Prostate gland (tissue), 2 donors: Measurements from ENCODE around the gene SPRR2F. TPM values are rescaled to one million over a fixed set of nuclear protein-coding genes. Genes with fewer than 3 reads are reported as not detected.

ENCODE experiments used
- DNase-seq: peaks from one replicate; pipeline ENCODE4 v3.0.0-alpha.2; 2019; ENCODE audit warnings: low spot score
- H3K27ac ChIP-seq, 2 donors: fragments of 200-600 bp; sonication (generic); 2 replicates each; pipeline ENCODE4 v1.5.1; 2017 to 2019
- H3K27me3 ChIP-seq: fragments of 200-600 bp; sonication (generic); replicated peaks from 2 replicates; pipeline ENCODE4 v1.5.1; 2019; ENCODE audit not compliant: insufficient read depth
- H3K36me3 ChIP-seq, 2 donors: fragments of 200-600 bp; sonication (generic); 1 replicate in 1 of 2; 2 replicates in 1 of 2; pipeline versions ENCODE4 v1.5.1 to v1.8.1; 2017 to 2019
- H3K4me1 ChIP-seq: fragments of 200-600 bp; sonication (generic); replicated peaks from 2 replicates; pipeline ENCODE4 v1.5.1; 2019
- H3K4me3 ChIP-seq, 2 donors: fragments of 200-600 bp; sonication (generic); 2 replicates each; pipeline ENCODE4 v1.5.1; 2017 to 2019
- H3K9me3 ChIP-seq: fragments of 200-600 bp; sonication (generic); 2 replicates; pipeline ENCODE4 v1.5.1; 2017
- POLR2A ChIP-seq: fragments of 450-650 bp; IDR thresholded peaks from one replicate; pipeline ENCODE4 v1.6.1; 2016; ENCODE audit warnings: antibody characterized with exemption, mild to moderate bottlenecking
- POLR2AphosphoS5 ChIP-seq: sonication (generic); formaldehyde crosslinking; IDR thresholded peaks from one replicate; pipeline ENCODE4 v1.6.1; 2017; ENCODE audit warnings: antibody characterized with exemption
- whole genome bisulfite sequencing: methylation state at CpG from one replicate; pipeline ENCODE4 v1.1.5; 2018; 5-methylcytosine and 5-hydroxymethylcytosine counted together
- intact Hi-C: fragments of 100-400 bp; cut with DNase I; formaldehyde crosslinking; loops from one replicate; pipeline ENCODE4 v1.14.2; 2022
- total RNA-seq, 2 donors: library from RNA; depleted of rRNA; stranded (reverse); fragments of >200 nt; gene quantifications; one replicate each; pipeline ENCODE4 v1.1.0, GENCODE V29; 2016
- TF ChIP-seq, protein P1 (sequence below), 4 experiments: fragments of 200-600 bp in 2 of 4; fragments of 450-650 bp in 2 of 4; sonication (generic) in 2 of 4; IDR thresholded peaks; 1 replicate in 3 of 4; 2 replicates in 1 of 4; pipeline ENCODE4 v1.5.1; 2016 to 2019; ENCODE audit warnings: antibody characterized with exemption in 4 of 4, mild to moderate bottlenecking in 2 of 4, moderate library complexity in 2 of 4

The SPRR2F gene
- total RNA-seq, 2 donors from 2014 or later: 2.2 TPM; not detected in 1

DNA sequence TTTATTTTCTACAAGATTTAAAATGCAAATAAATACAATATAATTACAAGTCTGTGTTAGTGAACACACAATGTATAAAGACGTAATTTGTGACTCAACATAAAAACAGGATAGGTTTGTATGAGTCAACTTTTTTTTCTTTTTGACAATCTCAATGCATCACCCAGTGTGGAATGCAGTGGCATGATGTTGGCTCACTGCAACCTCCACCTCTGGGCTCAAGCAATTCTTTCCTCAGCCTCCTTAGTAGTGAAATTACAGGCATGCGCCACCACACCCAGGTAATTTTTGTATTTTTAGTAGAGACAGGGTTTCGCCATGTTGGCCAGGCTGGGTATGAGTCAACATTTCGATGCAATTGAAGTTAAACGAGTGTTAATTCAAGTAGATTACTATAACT is 13.1 kb downstream of the SPRR2F start:
- Histone ChIP-seq H3K36me3 (no peaks in the 10 kb centered on the region), H3K27ac (no peak overlapping the region), H3K4me3 (no peak overlapping the region), H3K4me1 (no peaks in the 10 kb centered on the region), H3K9me3 (no peaks in the 10 kb centered on the region), H3K27me3 (no peaks in the 10 kb centered on the region)
- intact Hi-C loops: no loop called here
- no peak for TF ChIP-seq POLR2AphosphoS5
- no peak for TF ChIP-seq POLR2A
- TF ChIP-seq, protein P1, sequence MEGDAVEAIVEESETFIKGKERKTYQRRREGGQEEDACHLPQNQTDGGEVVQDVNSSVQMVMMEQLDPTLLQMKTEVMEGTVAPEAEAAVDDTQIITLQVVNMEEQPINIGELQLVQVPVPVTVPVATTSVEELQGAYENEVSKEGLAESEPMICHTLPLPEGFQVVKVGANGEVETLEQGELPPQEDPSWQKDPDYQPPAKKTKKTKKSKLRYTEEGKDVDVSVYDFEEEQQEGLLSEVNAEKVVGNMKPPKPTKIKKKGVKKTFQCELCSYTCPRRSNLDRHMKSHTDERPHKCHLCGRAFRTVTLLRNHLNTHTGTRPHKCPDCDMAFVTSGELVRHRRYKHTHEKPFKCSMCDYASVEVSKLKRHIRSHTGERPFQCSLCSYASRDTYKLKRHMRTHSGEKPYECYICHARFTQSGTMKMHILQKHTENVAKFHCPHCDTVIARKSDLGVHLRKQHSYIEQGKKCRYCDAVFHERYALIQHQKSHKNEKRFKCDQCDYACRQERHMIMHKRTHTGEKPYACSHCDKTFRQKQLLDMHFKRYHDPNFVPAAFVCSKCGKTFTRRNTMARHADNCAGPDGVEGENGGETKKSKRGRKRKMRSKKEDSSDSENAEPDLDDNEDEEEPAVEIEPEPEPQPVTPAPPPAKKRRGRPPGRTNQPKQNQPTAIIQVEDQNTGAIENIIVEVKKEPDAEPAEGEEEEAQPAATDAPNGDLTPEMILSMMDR (IDR thresholded peaks at IDR 0.05): no peak
- WGBS: 76% methylated on average over 5 of the region's 5 CpGs
- no peak for DNase-seq

DNA sequence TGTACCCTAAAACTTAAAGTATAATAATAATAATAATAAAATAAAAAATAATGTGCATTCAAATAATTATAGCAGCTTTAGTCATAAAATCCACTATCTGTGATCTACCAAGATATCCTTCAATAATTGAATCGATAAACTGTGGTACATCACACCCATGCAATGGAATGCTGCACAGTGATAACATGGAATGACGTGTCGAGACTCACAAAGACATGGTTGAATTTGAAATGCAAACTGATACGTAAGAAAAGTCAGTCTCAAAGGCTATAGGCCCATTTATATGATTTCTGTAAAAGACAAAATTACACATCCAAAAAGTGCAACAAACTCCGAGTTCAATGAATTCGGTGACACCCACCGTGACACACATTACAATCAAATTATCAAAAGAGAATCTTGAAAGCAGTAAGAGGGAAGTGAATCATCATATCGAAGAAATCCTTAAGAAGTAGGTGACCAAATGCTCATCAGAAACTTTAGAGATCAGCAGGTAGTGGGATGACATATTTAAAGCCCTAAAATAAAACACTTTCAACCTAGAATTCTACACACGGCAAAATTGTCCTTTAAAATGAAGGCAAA is 13.8 kb downstream of the SPRR2F start:
- WGBS: 87% methylated on average over 9 of the region's 9 CpGs
- Histone ChIP-seq H3K27me3 (no peaks in the 10 kb centered on the region), H3K4me1 (no peaks in the 10 kb centered on the region), H3K27ac (no peak overlapping the region), H3K9me3 (no peaks in the 10 kb centered on the region), H3K36me3 (no peaks in the 10 kb centered on the region), H3K4me3 (no peak overlapping the region)
- intact Hi-C loops: no loop called here
- TF ChIP-seq, protein P1 (IDR thresholded peaks at IDR 0.05): no peak
- TF ChIP-seq POLR2AphosphoS5 (no peak), POLR2A (no peak)
- no peak for DNase-seq

DNA sequence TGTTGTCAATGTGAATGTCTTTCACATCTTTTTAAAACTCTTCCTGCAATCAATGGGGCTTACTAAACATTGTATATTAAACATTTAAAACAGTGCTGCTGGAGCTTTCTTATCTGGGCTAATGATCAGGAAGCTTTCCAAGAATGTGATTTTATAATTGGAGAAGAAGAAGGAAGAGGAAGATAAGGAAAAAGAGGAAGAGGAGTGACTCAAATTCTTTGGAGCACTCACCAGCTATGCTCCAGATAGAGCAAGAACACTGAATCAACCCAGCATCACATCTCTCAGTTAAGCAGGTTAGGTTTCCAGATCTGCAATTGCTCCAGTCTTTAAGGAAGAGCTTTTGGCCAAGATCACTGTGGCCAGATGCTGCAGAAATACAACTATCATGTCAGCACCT is 17.6 kb downstream of the SPRR2F start:
- Histone ChIP-seq H3K4me1 (no peaks in the 10 kb centered on the region), H3K9me3 (no peaks in the 10 kb centered on the region), H3K27ac (no peak overlapping the region), H3K36me3 (no peaks in the 10 kb centered on the region), H3K27me3 (no peaks in the 10 kb centered on the region), H3K4me3 (no peak overlapping the region)
- intact Hi-C loops: no loop called here
- no peak for DNase-seq
- TF ChIP-seq, protein P1 (IDR thresholded peaks at IDR 0.05): no peak
- no peak for TF ChIP-seq POLR2A
- TF ChIP-seq POLR2AphosphoS5: no peak

GRCh38 chr1:153094426-153094825 is 18.9 kb downstream of the SPRR2F start, which contains the start of gene SPRR2E:
Gene SPRR2E (minus strand): TSS chr1:153094526. CDS start chr1:153093751, 775 bp downstream.
- Histone ChIP-seq H3K9me3 (no peaks in the 10 kb centered on the region), H3K36me3 (no peaks in the 10 kb centered on the region), H3K27ac (no peak within 1 kb of the TSS), H3K27me3 (no peaks in the 10 kb centered on the region), H3K4me1 (no peaks in the 10 kb centered on the region), H3K4me3 (no peak within 1 kb of the TSS)
- intact Hi-C loops: no loop called here
- no peak for TF ChIP-seq POLR2AphosphoS5
- no peak for TF ChIP-seq POLR2A
- TF ChIP-seq, protein P1 (IDR thresholded peaks at IDR 0.05): no peak
- DNase-seq: no peak

- WGBS: 83% methylated on average over 1 of the region's 1 CpG
- intact Hi-C loops: no loop called here
- Histone ChIP-seq H3K9me3 (no peaks in the 10 kb centered on the region), H3K27ac (no peak overlapping the region), H3K27me3 (no peaks in the 10 kb centered on the region), H3K4me1 (no peaks in the 10 kb centered on the region), H3K4me3 (no peak overlapping the region), H3K36me3 (no peaks in the 10 kb centered on the region)
- DNase-seq: no peak
- TF ChIP-seq, protein P1 (IDR thresholded peaks at IDR 0.05): no peak
- TF ChIP-seq POLR2AphosphoS5: no peak
- no peak for TF ChIP-seq POLR2A
Observed at GRCh38 chr1:153087652-153088051, 25.7 kb downstream of the SPRR2F start.
